GM12892 (cell line): ENCODE measurements around the gene CKS2.

Experiments
- POLR2A ChIP-seq: IDR thresholded peaks from 2 replicates; pipeline ENCODE4 v1.6.1; 2011; ENCODE audit warnings: low read depth, low read length, control low read depth
- POLR2AphosphoS5 ChIP-seq: IDR thresholded peaks from 2 replicates; pipeline ENCODE4 v1.6.1; 2011; ENCODE audit warnings: low read depth, low read length, control low read depth
- TAF1 ChIP-seq: IDR thresholded peaks from 2 replicates; pipeline ENCODE4 v1.6.1; 2011; ENCODE audit warnings: low read depth, mild to moderate bottlenecking, control low read depth, low read length, borderline replicate concordance

- TF ChIP-seq TAF1 (no peak), POLR2A (no peak), POLR2AphosphoS5 (no peak)
These were observed 49.5 kb downstream of the CKS2 start for GRCh38 chr9:89360465-89360864.
